AG10803 (cell line): Measurements from ENCODE around the gene ERMP1.

Experiments used
- DNase-seq: peaks from one replicate; pipeline ENCODE4 v3.0.0; 2010; ENCODE audit warnings: low read depth
- H3K4me3 ChIP-seq: 2 replicates; pipeline ENCODE4 v1.5.1; 2011; ENCODE audit warnings: mild to moderate bottlenecking, low read length, control low read depth
- TF ChIP-seq, protein P1 (sequence below): conservative IDR thresholded peaks from 2 replicates; pipeline ENCODE4 v1.5.1; 2011; ENCODE audit warnings: mild to moderate bottlenecking, low read length, control low read depth, inconsistent platforms

The ERMP1 gene

DNA sequence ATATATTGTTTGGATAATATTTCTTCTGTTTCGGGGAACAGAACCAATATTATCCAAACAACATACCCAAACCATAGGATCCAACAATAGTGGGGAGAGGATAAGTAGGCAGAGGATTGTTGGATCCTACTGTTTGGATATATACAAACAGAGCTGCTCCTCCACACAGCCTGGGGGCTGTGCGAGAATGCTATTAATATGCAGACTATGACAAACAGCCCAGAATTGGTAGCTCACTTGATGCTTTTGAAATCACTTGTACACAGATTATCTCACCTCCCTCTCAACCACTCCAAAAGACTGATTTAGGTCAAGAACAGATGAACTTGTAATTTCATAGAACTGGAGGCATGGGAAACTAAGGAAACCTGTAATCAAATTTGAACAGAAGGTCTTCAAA, 33.4 kb upstream of the ERMP1 start:
- no peak for DNase-seq

DNA sequence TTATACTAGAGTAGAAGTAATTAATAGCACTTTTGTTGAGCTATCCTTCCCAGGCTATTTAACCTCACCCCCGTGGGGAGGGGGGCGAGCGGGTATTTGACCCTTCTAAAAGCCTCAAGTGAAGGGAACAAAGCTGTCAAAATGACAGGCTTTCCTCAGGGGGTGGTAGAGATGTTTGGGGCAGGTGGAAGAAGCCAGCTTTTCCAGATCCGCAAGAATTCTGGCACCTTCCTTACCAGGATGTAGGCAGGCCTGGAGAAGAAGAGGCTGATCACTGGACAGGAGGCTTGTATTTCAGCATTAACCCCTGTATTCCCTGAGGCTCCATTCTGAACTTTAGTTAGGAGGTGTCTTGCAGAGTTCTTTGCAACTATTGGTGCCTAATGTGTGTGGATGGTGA, 31.5 kb upstream of the ERMP1 start:
- DNase-seq: no peak
- TF ChIP-seq, protein P1, sequence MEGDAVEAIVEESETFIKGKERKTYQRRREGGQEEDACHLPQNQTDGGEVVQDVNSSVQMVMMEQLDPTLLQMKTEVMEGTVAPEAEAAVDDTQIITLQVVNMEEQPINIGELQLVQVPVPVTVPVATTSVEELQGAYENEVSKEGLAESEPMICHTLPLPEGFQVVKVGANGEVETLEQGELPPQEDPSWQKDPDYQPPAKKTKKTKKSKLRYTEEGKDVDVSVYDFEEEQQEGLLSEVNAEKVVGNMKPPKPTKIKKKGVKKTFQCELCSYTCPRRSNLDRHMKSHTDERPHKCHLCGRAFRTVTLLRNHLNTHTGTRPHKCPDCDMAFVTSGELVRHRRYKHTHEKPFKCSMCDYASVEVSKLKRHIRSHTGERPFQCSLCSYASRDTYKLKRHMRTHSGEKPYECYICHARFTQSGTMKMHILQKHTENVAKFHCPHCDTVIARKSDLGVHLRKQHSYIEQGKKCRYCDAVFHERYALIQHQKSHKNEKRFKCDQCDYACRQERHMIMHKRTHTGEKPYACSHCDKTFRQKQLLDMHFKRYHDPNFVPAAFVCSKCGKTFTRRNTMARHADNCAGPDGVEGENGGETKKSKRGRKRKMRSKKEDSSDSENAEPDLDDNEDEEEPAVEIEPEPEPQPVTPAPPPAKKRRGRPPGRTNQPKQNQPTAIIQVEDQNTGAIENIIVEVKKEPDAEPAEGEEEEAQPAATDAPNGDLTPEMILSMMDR: no peak
- no peak overlapping the region for H3K4me3 ChIP-seq

More for the DNA sequence above, 33.4 kb upstream of the ERMP1 start:
- TF ChIP-seq, protein P1: no peak
- H3K4me3 ChIP-seq: no peak overlapping the region

DNA sequence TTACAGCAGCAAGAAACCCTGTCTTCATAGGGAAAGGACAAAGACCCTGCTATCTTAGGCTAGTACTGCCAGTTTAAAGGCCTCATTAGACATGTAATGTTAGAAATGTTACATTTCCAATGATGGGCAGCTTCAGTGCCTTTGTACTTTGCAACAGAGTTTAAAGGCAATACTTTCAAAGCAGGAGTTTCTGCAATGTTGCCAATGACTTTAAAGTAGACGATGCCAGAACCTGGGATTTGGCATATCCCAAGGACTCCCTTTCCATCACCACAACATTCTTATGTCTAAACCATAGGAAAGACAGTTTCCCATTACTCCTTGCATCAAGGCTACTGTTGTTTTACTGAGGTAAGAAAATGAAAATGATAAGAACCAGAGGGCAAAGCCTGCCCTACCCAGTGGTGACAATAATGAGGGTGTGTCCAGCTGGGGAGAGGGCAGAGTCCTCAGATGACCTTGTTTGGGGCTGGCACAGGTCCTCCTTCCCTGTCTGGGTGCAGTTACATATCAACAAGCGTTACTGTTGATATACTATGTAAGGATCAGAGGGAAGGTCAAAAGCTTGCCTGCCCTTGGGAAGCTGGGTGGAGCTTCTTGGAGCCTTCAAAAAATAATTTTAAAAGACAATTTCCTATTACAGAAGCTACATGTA, 30.3 kb upstream of the ERMP1 start:
- DNase-seq: no peak
- H3K4me3 ChIP-seq: no peak overlapping the region
- TF ChIP-seq, protein P1: no peak

DNA sequence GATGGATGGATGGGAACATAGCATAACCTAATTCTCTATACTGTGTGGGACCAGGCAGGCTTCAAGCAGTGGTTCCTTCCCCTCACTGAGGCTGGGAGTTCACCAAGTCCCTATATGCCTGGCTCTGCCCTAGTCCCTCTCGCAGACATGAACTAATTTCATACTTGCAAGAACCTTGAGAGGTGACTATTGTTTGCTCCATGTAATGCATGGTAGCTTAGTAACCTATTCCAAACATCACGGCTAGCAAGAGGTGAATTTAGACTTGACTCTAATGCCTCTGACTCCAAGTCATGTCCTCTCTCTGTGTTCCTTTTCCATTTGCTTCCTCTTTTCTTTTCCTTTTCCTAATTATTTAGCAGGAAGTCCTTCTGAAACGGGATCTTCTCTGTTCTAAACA, 25.9 kb upstream of the ERMP1 start:
- DNase-seq: no peak
- no peak overlapping the region for H3K4me3 ChIP-seq
- TF ChIP-seq, protein P1: no peak

DNA sequence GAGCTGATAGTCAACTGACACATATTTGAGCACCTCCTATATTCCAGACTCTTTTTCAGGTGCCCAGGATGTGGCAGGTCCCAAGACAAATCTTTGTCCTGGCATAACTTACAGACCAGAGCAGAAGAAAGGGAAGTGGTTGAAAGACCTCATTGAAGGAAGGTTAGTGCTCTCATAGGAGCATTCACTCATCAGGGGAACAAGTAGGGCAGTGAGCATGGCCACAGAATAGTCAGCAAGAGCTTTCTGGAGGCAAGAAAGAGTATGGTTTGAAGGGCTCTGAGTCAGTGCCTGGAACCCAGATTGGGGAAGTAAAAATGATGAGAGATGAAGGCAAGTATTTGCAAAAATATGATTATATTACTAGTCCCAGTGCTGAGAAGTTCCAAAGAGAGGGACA, 25.0 kb upstream of the ERMP1 start:
- H3K4me3 ChIP-seq: no peak overlapping the region
- TF ChIP-seq, protein P1: no peak
- DNase-seq: no peak

DNA sequence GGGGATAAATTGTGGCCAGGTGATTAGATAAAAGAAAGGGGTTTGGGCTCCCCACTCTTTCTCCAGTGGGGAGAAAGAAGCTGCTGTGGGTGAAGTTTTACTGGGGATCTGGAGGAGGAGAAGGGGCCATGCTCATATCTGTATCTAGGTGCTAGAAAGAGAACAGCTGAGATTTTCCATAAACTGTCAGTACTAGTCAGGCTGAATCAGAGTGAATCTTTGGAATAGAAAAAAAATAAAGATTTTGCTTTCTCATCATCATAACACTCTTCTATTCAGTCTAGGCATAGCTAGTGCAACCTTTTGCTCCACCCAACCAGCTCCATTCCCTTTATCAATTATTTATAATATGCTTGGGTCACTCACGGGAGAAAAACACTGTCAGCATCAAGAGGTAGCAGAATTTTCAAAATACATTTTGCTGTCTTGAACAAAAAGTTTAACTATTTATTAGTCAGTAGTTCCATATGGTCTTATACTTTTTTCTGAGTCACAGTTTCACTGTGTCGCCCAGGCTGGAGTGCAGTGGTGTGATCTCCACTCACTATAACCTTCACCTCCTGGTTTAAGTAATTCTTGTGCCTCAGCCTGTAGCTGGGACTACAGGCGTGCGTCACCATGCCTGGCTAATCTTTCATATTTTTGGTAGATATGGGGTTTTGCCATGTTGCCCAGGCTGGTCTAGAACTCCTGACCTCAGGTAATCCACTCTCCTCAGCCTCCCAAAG, 21.3 kb upstream of the ERMP1 start:
- DNase-seq: no peak
- TF ChIP-seq, protein P1: no peak
- H3K4me3 ChIP-seq: no peak overlapping the region

DNA sequence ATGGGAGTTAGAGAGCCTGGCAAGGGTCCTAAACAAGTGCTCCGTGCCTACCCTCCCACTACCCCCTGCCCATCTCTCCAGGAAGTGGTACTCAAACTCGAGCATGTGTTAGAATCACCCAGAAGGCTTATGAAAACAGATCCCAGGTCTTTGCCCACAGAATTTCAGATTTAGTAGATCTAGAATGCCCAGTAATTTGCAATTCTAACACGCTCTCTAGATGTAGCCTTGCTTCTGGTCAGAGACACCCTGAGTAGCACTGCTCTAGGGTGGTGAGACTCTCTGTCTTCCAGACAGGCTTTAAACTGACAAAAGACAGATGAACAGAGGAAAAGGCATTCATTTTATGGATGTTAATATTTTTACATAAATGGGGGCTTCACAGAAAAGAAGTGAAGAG, 20.7 kb upstream of the ERMP1 start:
- no peak for DNase-seq
- TF ChIP-seq, protein P1: no peak
- no peak overlapping the region for H3K4me3 ChIP-seq
